SKM-1 treated with dmso at 0.1 percent for 144 hours (cell line): ENCODE data around the gene DBP.
"Not testable (repeated sequence)": the region's sequence is repeated elsewhere in the genome, so short reads cannot be mapped to it uniquely, and the experiment has no call there.

Experiments used
- DNase-seq: peaks from one replicate; lab custom pipeline; 2025; ENCODE audit not compliant: unreplicated experiment; lab: John Stamatoyannopoulos, UW

DBP gene

DNA sequence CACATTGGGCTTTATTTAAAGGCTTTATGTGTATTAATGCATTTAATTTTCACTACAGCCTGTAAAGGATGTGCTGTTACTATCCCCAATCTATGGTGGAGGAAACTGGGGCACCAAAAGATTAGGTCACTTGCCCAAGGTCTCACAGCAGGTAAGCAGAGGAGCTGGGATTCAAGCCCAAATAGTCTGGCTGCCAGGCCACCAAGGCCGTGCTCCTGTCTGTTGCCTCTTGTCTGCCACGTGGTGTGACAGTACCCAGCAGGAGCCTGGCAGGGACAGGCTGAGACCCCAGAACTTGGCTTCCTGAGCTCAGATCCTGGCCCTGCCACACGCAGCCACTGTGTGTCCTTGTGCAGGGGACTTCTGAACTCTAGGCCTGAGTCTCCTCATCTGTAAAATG, 31.2 kb upstream of the DBP start:
- DNase-seq, result no peak

DNA sequence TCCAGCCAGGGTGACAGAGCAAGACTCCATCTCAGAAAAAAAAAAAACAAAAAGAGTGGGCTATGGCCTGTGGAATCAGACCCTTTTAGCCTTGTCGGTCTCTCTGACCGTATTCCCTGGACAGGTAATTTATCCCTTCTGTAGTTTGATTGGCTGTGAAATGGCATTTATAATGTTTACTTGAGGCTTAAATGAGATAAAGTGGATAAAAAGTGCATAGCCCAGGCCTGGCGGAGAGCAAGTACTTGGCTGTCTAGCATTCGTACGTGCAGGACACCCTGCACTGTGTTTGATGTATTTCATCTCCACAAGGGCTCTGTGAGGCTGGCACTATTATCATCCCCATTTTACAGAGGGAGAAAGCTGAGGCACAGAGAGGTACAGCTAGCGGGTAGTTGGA, 28.6 kb upstream of the DBP start:
- DNase-seq, result no peak

DNA sequence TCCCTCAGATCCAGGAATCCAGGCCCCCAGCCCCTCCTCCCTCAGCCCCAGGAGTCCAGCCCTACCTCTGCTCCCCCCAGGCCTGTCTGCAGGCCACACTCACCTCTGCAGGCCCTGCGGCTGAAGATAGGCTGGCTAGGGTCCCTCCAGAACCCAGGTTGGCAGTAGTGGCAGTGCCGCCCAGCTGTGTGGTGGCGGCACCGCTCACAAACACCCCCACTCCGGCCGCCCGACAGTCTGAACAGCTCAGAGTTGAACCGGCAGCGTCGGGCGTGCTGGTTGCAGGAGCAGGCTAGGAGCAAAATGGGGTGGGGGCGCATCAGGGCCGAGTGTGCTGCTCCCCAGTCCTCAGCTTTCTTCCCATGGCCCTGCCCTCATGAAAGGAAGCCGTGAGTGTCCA, 27.3 kb upstream of the DBP start:
- no peak for DNase-seq

DNA sequence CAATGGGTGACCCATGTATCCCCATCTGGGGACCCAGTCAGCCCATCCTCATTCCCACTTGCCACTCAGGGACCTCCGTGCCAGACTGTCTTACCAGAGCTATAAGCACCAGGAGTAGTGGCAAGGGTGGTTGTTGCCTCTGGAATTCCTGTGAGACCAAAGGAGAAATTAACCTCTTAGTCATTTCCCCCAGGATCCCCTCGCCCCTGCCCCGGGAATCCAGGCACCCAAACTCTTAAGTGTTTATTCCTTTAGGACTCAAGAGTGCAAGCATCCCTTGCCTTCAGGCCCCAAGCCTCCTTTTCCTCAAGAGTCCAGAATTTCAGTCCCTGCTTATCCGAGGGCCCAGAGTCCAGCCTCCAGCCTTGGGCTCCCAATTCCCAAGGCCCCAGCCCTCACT, 26.5 kb upstream of the DBP start:
- no peak for DNase-seq

DNA sequence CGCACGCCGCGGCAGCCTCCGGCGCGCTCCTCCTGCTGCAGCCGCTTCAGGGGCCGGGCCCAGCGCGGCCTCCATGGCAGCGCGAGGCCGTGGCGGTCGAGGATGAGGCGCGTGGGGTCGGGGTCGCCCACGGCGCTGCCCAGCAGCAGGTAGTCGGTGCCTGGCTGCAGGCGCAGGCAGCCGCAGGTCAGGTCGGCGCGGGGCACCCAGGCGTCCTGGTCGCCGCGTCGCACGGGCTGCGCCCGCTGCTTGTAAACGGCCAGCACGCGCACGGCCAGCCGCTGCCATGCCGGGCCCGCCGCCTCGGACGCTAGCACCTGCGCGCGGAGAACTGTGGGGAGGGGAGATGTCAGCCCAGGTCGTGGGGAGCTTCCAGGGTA, 24.5 kb upstream of the DBP start:
- DNase-seq, result no peak

DNA sequence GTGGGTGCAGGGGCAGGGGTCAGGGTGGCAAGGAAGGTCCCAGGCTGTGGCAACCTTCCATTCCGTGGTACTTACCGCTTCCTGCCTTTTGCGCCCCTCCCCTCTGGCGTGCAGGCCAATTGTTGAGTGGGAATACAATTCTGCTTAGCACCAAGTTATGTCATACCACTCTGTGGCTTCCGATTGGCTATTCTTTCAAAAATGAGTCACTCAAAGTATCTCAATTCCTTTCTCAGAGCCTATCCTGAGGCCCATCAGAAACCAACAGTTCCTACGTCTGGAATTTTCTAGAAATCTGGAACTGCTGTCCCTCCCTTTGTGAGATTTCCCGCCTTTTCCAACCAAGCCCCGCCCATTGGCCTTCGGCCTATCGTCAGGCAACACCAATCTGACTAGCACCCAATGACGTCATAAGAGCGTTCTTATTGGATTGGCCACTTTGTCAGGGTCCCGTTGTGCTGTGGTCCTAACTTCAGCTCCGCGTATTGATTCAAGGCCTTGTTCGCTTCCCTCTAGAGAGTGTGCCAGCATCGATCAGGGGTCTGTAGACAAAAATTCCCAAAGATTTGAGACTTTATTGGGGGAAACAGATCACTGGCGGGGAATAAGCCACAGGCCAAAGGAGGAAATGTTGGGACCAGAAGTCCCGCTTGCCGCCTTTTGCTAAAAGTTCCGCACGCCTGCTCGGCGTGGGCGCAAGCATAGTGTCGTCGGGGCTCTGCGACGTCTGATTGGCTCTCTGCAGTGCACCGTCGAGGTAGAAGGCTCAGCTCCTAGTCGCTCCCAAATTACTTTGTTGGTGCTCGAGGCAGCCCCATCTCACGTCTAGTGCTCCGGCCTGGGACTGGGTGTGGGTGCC, 23.9 kb upstream of the DBP start:
- DNase-seq, result peak; percentile 75

DNA sequence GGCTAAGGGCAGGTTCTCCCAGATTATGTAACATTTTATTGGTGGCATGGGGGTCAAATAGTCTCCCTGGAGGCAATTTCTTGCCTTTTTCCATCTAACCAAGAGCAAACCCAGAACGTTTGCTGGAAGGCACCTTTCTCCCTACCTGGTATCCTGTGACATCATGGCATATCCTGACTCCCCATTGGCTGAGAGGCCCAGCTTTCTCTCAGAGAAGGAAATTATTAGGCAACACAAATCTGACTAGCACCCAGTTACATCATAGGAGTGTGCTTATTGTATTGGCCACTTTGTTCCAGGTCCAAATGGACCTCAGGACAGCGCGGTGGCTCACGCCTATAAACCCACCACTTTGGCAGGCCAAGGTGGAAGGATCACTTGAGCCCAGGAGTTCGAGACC, 22.6 kb upstream of the DBP start:
- peak; percentile 66 for DNase-seq

DNA sequence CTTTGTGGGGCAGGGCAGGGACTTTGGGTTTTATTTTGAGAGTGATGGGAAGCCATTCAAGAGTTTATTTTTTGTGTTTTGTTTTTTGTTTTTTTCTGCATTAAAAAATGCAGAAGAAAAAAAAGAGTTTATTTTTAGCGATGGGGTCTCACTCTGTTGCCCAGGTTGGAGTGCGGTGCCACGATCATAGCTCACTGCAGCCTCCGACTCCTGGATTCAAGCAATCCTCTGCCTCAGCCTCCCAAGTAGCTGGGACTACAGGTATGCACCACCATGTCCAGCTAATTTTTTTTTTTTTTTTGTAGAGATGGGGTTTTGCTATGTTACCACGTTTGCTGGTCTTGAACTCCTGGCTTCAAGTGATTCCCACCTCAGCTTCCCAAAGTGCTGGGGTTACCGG, 21.3 kb upstream of the DBP start:
- no peak for DNase-seq

DNA sequence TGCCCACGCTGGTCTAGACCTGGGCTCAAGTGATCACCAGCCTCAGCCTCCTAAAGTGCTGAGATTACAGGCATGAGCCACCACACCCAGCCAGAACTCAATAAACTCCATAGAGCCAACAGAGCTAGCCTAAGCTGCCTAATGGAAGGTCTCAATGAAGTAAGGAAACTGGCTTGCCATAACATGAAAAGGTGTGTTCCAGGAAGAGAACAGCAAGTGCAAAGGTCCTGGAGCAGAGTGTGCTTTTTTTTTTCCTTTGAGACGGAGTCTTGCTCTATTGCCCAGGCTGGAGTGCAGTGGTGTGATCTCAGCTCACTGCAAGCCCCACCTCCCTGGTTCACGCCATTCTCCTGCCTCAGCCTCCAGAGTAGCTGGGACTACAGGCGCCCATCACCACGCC, 20.6 kb upstream of the DBP start:
- not testable (repeated sequence) for DNase-seq

DNA sequence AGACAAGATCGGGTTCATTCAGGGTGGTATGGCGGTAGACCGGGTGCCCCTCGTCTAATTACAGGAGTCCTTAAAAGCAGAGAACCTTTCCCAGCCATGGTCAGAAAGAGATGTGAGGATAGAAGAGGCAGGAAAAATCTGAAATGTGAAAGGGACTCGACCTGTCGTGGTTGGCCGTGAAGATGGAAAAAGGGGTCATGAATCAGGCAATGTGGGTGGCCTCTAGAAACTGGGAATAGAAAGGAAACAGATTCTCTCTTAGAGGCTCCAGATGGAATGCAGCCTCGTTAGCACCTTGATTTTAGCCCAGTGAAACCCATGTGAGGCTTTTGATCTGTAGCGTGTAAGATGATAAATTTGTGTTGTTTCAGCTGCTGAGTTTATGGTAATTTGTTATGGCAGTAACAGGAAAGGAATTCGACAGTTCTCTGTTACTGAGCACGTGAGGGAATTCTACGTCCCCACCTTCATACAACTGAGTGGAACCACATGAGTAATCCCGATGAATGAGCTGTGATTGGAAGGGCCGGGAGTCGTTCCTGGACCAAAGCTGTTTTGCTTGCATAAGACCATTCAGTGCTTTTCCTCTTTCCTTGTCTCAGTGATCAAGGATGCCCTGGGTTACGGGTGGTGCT, 19.8 kb upstream of the DBP start:
- no peak for DNase-seq

DNA sequence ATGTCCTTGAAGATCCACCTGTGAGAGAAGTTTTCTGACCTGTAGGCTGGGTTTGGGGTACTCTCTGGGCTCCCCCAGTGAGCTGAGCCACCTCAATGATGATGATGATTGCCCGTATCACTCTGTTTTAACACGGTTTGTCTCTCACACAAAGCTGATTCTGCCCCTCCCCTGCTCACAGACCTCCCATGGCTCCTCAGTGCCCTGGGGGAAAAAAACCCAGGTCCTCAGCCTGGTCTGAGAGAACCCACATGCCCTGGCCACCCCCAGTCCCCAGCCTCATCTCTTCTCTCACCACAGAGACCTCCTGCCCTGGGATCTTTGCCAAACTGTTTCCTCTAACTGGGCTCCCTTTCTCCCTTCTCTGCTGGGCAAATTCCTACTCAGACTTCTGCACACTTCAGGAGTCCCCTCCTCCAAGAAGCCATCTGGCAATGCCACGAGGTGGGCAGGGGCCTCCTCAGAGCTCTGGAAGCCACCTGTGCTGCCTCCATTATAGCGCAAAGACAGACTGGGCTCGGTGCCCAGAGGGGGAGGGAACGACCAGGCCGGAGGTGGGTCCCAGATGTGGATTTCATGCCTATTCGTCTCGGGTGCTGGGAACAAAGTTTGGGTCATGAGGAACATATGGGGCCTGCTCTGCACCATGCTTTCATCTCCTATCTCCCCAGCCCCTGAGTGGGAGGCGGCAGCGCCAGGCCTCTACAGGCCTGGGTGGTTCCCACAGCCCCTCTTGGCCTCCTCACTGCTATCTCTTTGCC, 17.3 kb upstream of the DBP start:
- DNase-seq, result no peak

DNA sequence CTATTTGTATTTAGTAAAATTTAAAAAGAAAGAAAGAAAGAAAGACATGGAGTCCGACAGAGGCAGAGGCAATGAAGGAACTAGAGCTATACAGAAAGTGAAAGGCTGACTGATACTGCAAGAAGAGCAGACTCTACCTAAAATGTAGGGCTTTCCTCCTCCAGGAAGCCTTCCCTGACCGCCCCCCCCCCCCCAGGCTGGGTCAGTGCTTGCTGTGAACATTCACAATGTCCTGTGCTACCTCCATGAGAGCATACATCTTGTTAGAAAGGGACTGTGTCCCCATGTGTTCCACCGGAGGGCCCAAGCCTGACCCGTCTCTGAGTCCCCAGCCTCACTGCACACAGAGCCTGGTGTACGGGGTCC, 14.5 kb upstream of the DBP start:
- DNase-seq, result no peak

DNA sequence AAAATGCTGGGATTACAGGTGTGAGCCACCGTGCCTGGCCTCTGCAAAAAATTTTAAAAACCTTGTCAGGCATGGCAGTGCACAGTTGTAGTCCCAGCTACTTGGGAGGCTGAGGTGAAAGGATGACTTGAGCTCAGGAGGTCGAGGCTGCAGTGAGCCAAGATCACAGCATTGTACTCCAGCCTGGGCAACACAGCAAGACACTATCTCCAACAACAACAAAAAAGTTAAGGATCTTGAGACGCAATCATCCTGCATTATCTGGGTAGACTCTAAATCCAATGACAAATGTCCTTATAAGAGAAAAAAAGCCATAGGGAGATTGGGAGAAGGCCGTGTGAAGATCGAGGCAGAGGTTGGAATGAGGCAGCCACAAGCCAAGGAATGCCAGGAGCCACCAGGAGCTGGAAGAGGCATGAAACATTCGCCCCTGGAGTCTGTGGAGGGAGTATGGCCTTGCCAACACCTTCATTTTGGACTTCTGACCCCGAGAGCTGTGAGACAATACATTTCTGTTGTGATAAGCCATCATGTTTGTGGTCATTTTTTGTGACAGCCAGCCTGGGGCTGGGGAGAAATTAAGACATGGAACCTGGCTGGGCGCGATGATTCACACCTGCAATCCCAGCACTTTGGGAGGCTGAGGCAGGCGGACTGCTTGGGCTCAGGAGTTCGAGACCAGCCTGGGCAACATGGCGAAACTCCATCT, 13.9 kb upstream of the DBP start:
- DNase-seq, result no peak

DNA sequence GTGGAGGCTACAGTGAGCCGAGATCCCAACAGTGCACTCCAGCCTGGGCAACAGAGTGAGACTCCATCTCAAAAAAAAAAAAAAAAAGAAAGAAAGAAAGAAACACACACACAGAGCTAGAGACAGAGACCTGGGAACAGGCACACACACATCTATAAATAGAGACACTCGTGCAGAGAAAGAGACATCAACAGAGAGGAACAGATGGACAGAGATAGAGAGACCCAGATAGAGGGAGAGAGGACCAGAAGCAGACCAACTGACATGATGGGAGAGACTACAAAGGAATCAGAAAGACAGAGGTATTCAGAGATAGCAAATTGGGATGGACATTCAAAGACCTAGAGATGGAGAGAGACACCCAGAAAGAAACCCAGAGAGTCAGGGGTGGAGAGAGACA, 11.0 kb upstream of the DBP start:
- no peak for DNase-seq

DNA sequence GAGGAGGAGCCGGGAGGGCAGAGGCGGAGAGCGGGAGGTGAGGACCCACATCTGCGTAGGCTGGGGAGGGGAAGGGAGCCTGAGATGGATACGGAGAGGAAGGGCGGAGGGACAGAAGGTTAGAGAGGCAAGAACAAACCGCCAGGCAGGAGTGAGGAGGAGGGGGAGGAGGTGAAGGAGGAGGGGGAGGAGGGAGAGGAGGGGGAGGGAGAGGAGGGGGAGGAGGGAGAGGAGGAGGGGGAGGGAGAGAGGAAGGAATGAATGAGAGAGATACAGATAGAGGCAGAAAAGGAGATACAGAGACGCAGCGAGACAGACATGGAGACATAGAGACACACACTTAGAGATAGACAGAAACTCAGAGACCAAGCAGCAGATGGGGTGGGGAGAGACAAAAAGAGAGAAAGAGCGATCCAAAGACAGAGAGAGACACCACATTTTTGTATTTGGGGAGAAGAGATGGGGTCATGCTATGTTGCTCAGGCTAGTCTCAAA, 9.6 kb upstream of the DBP start:
- DNase-seq, result no peak

DNA sequence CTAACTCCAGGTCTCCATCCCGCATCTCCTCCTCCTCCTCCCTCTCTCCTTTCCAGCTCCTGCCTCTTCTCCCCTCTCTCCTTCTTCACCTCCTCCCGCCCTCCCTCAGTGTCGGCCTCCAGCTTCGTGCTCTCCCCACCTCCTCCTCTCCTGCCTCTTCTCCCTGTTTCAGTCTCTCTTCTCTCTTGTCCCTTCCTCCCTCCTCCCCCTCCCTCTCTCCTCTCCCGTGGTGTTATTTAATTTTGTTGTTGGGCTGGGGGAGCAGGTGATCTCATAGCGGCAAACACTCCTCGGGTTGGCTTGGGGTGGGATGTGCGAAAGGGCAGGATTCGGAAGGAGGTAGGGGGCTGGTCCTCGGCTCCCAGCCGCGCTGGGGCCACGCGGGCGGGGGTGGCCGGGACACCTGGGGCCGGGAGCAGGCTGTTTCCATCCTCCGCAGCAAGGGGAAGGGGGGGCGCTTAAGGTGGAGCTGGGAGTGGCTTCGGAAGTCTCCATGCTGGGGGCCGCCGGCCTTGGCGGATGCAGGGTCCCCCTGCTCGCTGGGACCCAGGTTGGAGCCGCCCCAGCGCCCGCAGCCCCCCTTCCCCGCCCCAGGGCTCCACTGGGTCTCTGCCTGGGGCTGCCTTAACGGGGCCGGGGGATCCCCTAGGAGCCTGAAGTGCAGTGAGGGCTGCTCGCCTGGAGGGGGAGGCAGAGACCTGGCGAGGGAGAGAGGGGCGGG, 9.0 kb upstream of the DBP start, which contains the start of gene CA11:
CA11 (minus strand) TSS at position 187 of the 721 bp plus-strand sequence. CDS start 555 bp downstream, outside the sequence.
- DNase-seq, result peak; percentile 67

DNA sequence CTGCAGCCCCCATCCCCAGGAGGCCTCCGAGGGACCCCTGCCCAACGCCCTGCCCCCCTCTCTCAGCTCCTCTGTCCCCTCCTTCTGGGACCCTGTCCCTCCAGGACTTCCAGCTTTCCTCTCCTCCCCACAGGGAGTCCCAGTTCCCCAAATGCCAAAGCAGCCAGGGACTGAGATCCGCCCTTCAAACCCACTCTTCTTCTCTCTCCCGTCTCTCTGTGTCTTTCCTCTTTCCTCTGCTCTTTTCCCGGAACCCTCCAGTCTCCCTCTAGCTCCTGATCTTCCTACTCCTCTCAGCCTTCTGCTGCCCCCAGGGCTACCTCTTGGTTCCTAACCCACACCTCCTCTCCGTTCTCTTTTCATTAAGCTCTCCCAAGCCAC, 8.4 kb upstream of the DBP start:
- DNase-seq, result no peak

DNA sequence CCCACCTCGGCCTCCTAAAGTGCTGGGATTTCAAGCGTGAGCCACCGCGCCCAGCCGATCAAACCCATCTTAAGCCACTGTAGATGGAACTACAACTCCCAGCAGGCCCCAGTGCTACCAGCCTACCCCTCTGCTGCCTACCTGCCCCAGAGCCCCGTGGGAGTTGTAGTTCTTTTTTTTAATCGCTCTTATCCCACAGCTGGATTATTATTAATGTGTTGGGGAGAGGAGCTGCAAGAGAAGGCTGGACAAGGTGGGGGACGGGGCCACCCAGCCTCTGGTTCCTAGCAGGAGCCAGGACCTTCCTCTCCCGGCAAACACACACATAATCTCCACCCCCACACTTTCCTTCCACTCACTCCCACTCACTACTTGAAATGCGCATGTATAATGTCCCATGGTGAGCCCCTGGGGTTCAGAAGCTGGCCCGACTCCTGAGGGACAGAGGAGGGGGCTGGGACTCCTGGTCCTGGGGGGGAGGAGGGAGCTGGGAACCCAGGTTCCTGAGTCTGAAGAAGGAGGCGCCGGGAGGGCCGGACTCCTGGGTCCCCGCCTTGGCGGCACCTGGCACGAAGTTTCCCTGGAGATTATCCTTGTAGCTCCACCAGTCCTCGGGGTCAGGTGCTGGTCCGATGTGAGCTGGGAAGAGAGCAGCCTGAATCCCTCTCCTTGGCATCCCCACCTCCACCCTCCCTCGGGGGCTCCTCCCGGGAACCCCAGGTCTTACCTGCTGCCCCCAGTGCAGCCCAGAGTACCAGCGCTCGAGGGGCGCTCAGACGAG, 7.8 kb upstream of the DBP start:
- DNase-seq, result no peak

DNA sequence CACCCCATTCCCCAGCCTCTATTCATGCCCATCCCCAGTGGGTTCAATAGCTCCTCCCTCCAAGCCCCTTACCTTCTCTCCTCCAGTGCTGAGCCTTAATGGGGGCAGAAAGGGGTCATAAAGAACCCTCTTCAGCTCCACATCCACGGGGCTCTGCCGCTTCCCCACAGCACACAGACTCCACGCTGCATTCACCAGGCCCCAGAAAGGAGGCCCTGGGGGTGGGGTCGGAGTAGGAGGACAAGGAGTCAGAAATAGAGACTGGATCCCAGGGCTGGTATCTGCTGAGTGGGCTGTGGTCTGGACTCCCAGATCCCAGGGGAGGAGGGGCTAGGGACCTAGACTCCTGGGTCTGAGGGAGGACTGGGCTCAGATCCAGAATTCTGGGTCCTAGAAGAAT, 7.2 kb upstream of the DBP start:
- no peak for DNase-seq

DNA sequence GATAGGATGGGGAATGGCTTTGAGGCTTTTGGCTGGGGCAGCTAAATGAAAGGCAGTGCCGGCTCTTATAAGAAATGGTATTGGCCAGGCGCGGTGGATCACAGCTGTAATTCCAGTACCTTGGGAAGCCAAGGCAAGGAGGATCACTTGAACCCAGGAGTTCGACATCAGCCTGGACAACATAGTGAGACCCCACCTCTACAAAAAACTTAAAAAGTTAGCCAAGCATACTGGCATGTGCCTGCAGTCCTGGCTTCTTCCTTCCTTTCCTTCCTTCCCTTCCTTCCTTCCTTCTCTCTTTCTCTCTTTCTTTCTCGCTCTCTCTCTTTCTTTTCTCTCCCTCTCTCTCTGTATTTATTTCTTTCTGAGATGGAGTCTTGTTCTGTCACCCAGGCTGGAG, 5.7 kb upstream of the DBP start:
- no peak for DNase-seq
